Measurements from ENCODE around the gene HABP4.

HABP4 gene, protein sequence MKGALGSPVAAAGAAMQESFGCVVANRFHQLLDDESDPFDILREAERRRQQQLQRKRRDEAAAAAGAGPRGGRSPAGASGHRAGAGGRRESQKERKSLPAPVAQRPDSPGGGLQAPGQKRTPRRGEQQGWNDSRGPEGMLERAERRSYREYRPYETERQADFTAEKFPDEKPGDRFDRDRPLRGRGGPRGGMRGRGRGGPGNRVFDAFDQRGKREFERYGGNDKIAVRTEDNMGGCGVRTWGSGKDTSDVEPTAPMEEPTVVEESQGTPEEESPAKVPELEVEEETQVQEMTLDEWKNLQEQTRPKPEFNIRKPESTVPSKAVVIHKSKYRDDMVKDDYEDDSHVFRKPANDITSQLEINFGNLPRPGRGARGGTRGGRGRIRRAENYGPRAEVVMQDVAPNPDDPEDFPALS

DNA sequence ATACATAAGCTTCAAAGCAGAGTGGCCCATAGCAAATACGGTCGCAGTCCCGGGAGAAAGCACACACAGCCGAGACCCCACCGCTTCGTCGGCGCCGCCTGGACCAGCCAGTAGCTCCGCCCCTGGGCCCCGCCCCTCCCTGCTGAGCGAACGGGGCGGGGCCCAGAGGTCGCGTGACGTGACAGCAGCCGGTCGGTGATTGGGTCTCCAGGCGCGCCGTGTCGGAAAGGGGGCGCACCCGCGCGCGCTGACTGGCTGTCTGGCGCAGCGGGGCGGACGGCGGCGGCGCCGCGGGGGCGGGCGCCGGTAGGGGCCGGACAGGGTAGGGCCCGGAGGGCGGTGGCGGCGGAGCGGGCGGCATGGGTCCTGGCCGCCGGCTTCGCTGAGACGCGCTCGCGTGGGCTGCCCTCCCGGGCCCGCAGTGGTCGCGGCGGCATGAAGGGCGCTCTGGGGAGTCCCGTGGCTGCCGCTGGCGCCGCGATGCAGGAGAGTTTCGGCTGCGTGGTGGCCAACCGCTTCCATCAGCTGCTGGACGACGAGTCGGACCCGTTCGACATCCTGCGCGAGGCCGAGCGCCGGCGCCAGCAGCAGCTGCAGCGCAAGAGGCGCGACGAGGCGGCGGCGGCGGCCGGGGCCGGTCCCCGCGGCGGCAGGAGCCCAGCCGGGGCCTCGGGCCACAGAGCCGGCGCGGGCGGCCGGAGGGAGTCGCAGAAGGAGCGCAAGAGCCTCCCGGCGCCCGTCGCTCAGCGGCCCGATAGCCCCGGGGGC is at the start of gene HABP4:
HABP4 (plus strand) TSS at position 325 of the 768 bp plus-strand sequence; CDS start at position 436, 111 bp downstream.
- TF ChIP-seq ZNF384 (IDR thresholded peaks at IDR 0.05): no peak
- no peak for TF ChIP-seq BHLHE40 (IDR thresholded peaks at IDR 0.05; ENCODE audit: borderline replicate concordance)
- TF ChIP-seq L3MBTL2 (conservative IDR thresholded peaks at IDR 0.05): no peak
- no peak for TF ChIP-seq TARDBP (IDR thresholded peaks at IDR 0.05)
- TF ChIP-seq FOXA1 (IDR thresholded peaks at IDR 0.05): no peak
- no peak for TF ChIP-seq ARNT (IDR thresholded peaks at IDR 0.05)
- no peak for TF ChIP-seq ELF4 (IDR thresholded peaks at IDR 0.05)
- TF ChIP-seq, protein P1, sequence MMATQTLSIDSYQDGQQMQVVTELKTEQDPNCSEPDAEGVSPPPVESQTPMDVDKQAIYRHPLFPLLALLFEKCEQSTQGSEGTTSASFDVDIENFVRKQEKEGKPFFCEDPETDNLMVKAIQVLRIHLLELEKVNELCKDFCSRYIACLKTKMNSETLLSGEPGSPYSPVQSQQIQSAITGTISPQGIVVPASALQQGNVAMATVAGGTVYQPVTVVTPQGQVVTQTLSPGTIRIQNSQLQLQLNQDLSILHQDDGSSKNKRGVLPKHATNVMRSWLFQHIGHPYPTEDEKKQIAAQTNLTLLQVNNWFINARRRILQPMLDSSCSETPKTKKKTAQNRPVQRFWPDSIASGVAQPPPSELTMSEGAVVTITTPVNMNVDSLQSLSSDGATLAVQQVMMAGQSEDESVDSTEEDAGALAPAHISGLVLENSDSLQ (IDR thresholded peaks at IDR 0.05): peak; percentile 61; the same call in 1 of the 2 replicates
- TF ChIP-seq SUZ12 (IDR thresholded peaks at IDR 0.05): no peak
- TF ChIP-seq FOXK2 (IDR thresholded peaks at IDR 0.05): no peak
- TF ChIP-seq FOXM1 (IDR thresholded peaks at IDR 0.05; ENCODE audit: borderline replicate concordance): peak; percentile 87
- no peak for TF ChIP-seq HDGF (IDR thresholded peaks at IDR 0.05; ENCODE audit: borderline replicate concordance)
- no peak for TF ChIP-seq CTBP1 (IDR thresholded peaks at IDR 0.05; ENCODE audit: borderline replicate concordance)
- peak; percentile 48; the same call in 1 of the 2 replicates for TF ChIP-seq SP1 (IDR thresholded peaks at IDR 0.05)
- no peak for TF ChIP-seq LEF1 (IDR thresholded peaks at IDR 0.05; ENCODE audit: borderline replicate concordance)
- TF ChIP-seq NFRKB (IDR thresholded peaks at IDR 0.05): no peak
- DNase-seq (ENCODE audit: extremely low spot score): peak; percentile 95
- CTCF ChIA-PET: interaction anchor here (0.8 to 1.2 kb wide), 3 partner anchors 30 to 122 kb away, joined by 3 to 4 read pairs (median 3); no protein-coding TSS in a partner anchor
- POLR2A ChIA-PET: interaction anchor here (0.6 to 1.9 kb wide), 10 partner anchors 8 to 206 kb away, joined by 3 to 11 read pairs (median 4); partner anchors contain the start of gene ZNF367

DNA sequence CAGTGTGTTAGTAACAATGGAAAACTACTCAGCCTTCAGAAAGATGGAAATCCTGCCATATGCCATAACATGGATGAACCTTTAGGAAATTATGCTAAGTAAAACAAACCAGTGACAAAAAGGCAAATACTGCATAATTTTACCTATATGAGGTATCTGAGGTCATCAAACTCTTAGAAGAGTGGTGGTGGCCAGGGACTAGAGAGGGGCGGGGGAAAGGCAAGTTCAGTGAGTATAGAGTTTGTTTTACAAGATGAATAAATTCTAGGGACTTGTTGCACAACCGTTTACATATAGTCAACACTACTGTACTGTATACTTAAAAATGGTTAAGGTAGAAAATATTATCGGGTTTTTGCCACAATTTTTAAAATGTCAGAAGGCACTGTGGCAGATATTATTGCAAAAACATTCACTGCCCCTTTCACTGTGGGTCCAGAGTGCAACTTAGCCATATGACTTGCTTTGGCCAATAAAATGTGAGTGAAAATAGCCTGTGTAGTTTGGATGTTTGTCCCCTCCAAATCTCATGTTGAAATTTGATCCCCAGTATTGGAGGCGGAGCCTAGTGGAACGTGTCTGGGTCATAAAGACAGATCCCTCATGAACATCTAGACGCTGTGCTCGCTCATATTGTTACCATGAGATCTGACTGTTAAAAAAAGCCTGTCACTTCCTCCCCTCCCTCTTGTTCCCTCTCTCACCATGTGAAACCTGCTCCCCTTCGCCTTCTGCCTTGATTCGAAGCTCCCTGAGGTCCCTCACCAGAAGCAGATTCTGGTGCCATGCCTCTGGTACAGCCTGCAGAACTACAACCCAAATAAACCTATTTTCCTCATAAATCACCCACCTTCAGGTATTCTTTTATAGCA is 41.3 kb upstream of the HABP4 start:
- DNase-seq (ENCODE audit: extremely low spot score): no peak
- ChIA-PET POLR2A (no interaction called here), CTCF (no interaction called here)
- TF ChIP-seq BHLHE40 (IDR thresholded peaks at IDR 0.05; ENCODE audit: borderline replicate concordance) (no peak), FOXK2 (IDR thresholded peaks at IDR 0.05) (no peak), L3MBTL2 (conservative IDR thresholded peaks at IDR 0.05) (no peak), ZNF384 (IDR thresholded peaks at IDR 0.05) (no peak)
- TF ChIP-seq, protein P1 (IDR thresholded peaks at IDR 0.05): no peak

DNA sequence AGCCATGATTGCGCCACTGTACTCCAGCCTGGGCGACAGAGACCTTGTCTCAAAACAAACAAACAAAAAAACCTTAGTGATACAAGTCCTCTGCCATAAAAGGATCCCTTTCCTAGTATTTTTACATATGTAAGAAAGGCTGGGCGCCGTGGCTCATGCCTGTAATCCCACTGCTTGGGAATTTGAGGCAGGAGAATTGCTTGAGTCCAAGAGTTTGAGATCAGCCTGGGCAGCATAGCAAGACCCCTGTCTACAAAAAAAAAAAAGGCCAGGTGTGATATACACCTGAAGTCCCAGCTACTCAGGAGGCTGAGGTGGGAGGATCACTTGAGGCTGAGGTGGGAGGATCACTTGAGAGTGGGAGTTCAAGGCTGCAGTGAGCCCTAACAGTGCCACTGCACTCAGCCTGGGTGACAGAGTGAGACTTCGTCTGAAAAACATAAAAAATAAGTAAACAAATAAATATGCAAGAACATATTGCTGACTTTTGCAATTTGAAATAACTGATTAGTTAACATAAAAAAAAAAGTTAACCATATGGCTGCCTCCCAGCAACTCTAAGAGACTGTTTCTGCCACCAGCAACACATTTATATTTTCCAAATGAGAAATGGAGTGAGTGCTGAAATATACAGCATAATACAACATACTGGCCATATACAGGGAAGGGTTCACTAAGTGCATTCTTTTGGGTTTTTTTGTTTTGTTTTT is 38.7 kb upstream of the HABP4 start:
- DNase-seq (ENCODE audit: extremely low spot score): no peak
- TF ChIP-seq ELF4 (IDR thresholded peaks at IDR 0.05) (no peak), SUZ12 (IDR thresholded peaks at IDR 0.05) (no peak), TARDBP (IDR thresholded peaks at IDR 0.05) (no peak)
- TF ChIP-seq, protein P1 (IDR thresholded peaks at IDR 0.05): no peak
- CTCF ChIA-PET: no interaction called here
- POLR2A ChIA-PET: no interaction called here

DNA sequence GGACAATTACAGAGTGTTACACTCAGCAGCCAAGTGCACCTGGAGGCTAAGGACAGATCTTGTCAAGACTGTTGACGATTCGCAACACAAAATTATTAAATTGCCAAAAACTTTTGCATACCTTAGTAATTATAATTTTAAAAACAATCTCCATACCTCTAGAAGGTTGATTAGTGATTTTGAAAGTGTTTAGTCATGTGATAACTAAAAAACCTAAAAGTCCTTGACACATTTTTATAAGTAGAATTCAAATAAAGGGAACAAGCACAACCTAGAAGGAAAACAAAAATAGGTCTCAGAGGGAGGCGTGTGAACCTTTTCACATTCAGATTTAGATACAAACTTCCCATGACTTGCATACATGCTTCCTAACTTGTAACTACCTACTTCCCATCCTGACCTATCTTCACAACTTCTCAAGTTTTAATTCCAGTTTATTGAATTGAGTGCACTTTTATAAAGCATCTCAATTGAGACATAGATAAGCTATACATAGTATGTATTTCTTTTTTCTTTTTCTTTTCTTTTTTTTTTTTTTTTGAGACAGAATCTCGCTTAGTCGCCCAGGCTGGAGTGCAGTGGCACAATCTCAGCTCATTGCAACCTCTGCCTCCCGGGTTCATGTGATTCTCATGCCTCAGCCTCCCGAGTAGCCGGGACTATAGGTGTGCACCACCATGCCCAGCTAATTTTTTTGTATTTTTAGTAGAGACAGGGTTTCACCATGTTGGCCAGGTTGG is 37.6 kb upstream of the HABP4 start:
- TF ChIP-seq L3MBTL2 (conservative IDR thresholded peaks at IDR 0.05): no peak
- TF ChIP-seq ARNT (IDR thresholded peaks at IDR 0.05): no peak
- TF ChIP-seq SP1 (IDR thresholded peaks at IDR 0.05): no peak
- no peak for TF ChIP-seq CTBP1 (IDR thresholded peaks at IDR 0.05; ENCODE audit: borderline replicate concordance)
- no peak for TF ChIP-seq FOXM1 (IDR thresholded peaks at IDR 0.05; ENCODE audit: borderline replicate concordance)
- no peak for TF ChIP-seq TARDBP (IDR thresholded peaks at IDR 0.05)
- no peak for TF ChIP-seq ZNF384 (IDR thresholded peaks at IDR 0.05)
- TF ChIP-seq, protein P1 (IDR thresholded peaks at IDR 0.05): no peak
- DNase-seq (ENCODE audit: extremely low spot score): no peak
- ChIA-PET CTCF (no interaction called here), POLR2A (no interaction called here)

Measured in HEK293T (cell line).